HepG2 (cell line): Measurements from ENCODE around the gene FSHR.

ENCODE experiments used
- KLF11 ChIP-seq: IDR thresholded peaks from 2 replicates; pipeline ENCODE4 v1.6.1; 2016; ENCODE audit warnings: missing compliant biosample characterization
- MAZ ChIP-seq, 2 experiments: sonication (generic) in 1 of 2; formaldehyde crosslinking in 1 of 2; IDR thresholded peaks; 2 replicates each; pipeline versions ENCODE4 v1.5.0 to v1.6.1; 2012 to 2020; ENCODE audit warnings: low read depth in 2 of 2, mild to moderate bottlenecking in 2 of 2, borderline replicate concordance in 1 of 2, improper control_type of control experiment in 1 of 2, low read length in 1 of 2, missing genetic modification reagents in 1 of 2, moderate library complexity in 1 of 2
- POLR2A ChIP-seq, 2 experiments: IDR thresholded peaks; 2 replicates each; pipeline ENCODE4 v1.6.1; 2011; ENCODE audit warnings: low read depth in 2 of 2, low read length in 2 of 2, mild to moderate bottlenecking in 1 of 2, moderate library complexity in 1 of 2; ENCODE audit not compliant: insufficient read depth in 1 of 2
- TAF15 ChIP-seq: fragments of 200-400 bp; formaldehyde crosslinking; IDR thresholded peaks from one replicate; pipeline ENCODE4 v1.6.1; 2018; ENCODE audit warnings: mild to moderate bottlenecking, low read depth, low read length; ENCODE audit not compliant: poor library complexity, severe bottlenecking
- TF ChIP-seq, protein P1 (sequence below): sonication (generic); formaldehyde crosslinking; IDR thresholded peaks from 2 replicates; pipeline ENCODE4 v1.8.0; 2022; ENCODE audit warnings: mild to moderate bottlenecking, missing genetic modification reagents; ENCODE audit not compliant: insufficient replicate concordance

DNA sequence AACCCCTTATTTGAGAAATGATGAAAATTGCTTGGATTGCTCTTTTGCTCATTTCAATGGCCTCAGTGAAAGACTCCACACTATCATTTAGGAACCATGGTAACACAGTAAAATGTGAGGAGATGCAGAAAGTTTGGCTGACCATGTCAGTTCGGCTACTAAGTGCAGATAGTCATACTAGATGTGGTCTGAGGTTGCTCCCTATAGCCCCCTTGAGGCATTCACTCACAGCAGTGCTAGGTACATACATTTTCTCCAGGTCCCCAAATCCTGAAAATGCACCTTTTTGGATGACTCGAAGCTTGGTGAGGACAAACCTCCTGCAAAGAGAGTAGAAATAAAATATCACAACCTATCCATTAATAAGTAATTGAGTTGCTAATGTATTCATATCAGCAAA, 86.3 kb downstream of the FSHR start:
- TF ChIP-seq TAF15 (no peak), POLR2A (IDR thresholded peaks at IDR 0.05; ENCODE audit: insufficient read depth in 1 of 2, low read depth in 2 of 2, low read length in 2 of 2) (no peak), KLF11 (CRISPR knock-in tag) (no peak), MAZ (IDR thresholded peaks at IDR 0.05; ENCODE audit: borderline replicate concordance, low read depth, low read length) (no peak), MAZ (CRISPR knock-in tag; IDR thresholded peaks at IDR 0.05; ENCODE audit: low read depth) (no peak)
- TF ChIP-seq, protein P1, sequence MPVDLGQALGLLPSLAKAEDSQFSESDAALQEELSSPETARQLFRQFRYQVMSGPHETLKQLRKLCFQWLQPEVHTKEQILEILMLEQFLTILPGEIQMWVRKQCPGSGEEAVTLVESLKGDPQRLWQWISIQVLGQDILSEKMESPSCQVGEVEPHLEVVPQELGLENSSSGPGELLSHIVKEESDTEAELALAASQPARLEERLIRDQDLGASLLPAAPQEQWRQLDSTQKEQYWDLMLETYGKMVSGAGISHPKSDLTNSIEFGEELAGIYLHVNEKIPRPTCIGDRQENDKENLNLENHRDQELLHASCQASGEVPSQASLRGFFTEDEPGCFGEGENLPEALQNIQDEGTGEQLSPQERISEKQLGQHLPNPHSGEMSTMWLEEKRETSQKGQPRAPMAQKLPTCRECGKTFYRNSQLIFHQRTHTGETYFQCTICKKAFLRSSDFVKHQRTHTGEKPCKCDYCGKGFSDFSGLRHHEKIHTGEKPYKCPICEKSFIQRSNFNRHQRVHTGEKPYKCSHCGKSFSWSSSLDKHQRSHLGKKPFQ (CRISPR knock-in tag), result no peak
